Measurements from ENCODE around the gene DCUN1D2.

Gene DCUN1D2

DNA sequence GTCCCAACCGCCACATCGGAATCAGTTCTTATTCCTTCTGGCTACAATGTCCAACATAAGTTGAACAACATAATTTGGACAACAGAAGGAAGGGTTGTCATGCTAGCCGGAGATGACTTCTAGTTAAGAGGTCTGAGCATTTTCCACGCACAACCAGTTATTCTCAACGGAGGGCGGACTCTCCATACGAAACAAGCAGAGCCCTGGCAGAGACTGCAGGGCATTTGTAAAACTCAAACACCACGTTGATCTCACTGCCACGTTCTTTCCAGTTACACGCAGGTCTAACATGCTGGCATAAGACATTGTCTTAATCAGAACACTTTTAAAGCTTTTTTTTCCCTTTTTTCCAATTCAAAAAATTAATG lies 38.3 kb upstream of the DCUN1D2 start:
- Histone ChIP-seq H2BK120ac (ENCODE audit: insufficient read depth, low read length, poor library complexity) (no peak overlapping the region), H3K4me3 (ENCODE audit: low read depth, low read length) (no peak overlapping the region), H3K4me1 (ENCODE audit: control insufficient read depth in 1 of 2, insufficient read depth in 2 of 2, low read length in 2 of 2) (peaks cover 30 to 33% of the 10 kb centered on the region in 2 experiments), H3K18ac (ENCODE audit: low read length) (no peak overlapping the region), H2AK5ac (ENCODE audit: low read length) (no peak overlapping the region), H3K4me2 (ENCODE audit: low read length) (no peak overlapping the region), H2BK5ac (ENCODE audit: low read depth, low read length, poor library complexity) (no peak overlapping the region), H3K14ac (ENCODE audit: low read length) (no peak overlapping the region), H3K9ac (ENCODE audit: low read length) (no peak overlapping the region), H3K36me3 (ENCODE audit: control insufficient read depth in 1 of 2, insufficient read depth in 2 of 2, low read length in 2 of 2) (peaks cover 28 to 34% of the 10 kb centered on the region in 2 experiments), H4K91ac (ENCODE audit: low read depth, low read length) (no peak overlapping the region), H3K4ac (ENCODE audit: low read depth, low read length) (no peak overlapping the region), H2BK12ac (ENCODE audit: low read length) (no peak overlapping the region), H3K79me2 (ENCODE audit: control insufficient read depth, insufficient read depth, low read length, poor library complexity) (peaks cover 18% of the 10 kb centered on the region), H4K12ac (ENCODE audit: low read depth, low read length) (no peak overlapping the region), H2AFZ (ENCODE audit: insufficient read depth, low read length, poor library complexity) (no peak overlapping the region), H4K8ac (ENCODE audit: low read depth, low read length) (no peak overlapping the region), H3K79me1 (ENCODE audit: low read length) (peaks cover 30% of the 10 kb centered on the region), H3K27me3 (ENCODE audit: insufficient read depth, low read length) (no peaks in the 10 kb centered on the region), H3K9me3 (ENCODE audit: insufficient read depth, low read depth, low read length) (peaks cover 3% of the 10 kb centered on the region), H3K27ac (ENCODE audit: low read depth, low read length) (no peak overlapping the region), H3K23ac (ENCODE audit: low read length) (no peak overlapping the region)
- DNase-seq, result no peak
- WGBS (ENCODE audit: extremely low coverage, insufficient coverage, insufficient read length), result no CpG with 5 or more reads among the region's 10 CpGs

DNA sequence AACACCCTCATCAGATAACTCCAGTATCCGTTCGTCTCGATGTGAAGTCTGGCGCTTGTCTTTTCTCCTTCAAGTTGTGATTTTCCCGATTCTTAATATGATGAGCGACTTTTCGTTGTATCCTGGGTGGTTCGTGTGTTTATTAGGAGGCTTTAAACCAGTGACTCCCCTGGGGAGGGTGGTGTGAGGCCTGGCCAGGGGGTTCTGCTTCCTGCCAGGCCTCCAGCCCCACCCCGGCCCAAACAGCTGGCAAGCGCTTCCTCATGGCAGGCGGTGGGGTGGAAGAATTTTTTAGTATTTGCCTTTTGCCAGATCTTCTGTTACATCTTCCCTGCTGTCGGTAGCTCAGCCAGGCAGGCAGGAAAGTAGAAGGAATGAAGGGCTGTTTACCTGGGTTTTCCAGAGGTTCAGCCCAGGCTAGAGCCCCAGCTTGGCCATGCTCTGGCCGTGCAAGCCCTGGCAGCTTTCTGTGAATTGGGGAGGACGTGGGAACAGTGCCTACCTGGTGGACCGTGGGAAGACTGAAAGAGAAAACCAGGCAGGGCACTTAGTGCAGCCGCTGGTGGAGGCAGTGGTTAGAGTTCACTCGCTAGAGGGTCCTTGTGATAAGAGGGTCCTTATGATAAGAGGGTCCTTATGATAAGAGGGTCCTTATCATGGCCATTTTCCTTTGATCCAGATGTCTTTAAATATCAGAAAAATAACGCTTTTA lies 37.7 kb upstream of the DCUN1D2 start:
- peak overlapping the region; percentile 54 for H2BK120ac ChIP-seq (ENCODE audit: insufficient read depth, low read length, poor library complexity)
- H2BK5ac ChIP-seq (ENCODE audit: low read depth, low read length, poor library complexity), result peak overlapping the region; percentile 33
- H4K12ac ChIP-seq (ENCODE audit: low read depth, low read length), result peak overlapping the region; percentile 46
- peaks cover 17% of the 10 kb centered on the region for H3K79me2 ChIP-seq (ENCODE audit: control insufficient read depth, insufficient read depth, low read length, poor library complexity)
- H2BK12ac ChIP-seq (ENCODE audit: low read length), result peak overlapping the region; percentile 72
- peaks cover 30 to 33% of the 10 kb centered on the region in 2 experiments for H3K4me1 ChIP-seq (ENCODE audit: control insufficient read depth in 1 of 2, insufficient read depth in 2 of 2, low read length in 2 of 2)
- H3K4me2 ChIP-seq (ENCODE audit: low read length), result no peak overlapping the region
- peak overlapping the region; percentile 53 for H3K14ac ChIP-seq (ENCODE audit: low read length)
- no CpG with 5 or more reads among the region's 18 CpGs for WGBS (ENCODE audit: extremely low coverage, insufficient coverage, insufficient read length)
- peak overlapping the region; percentile 61 for H2AK5ac ChIP-seq (ENCODE audit: low read length)
- H3K23ac ChIP-seq (ENCODE audit: low read length), result no peak overlapping the region
- no peak overlapping the region for H3K4me3 ChIP-seq (ENCODE audit: low read depth, low read length)
- H3K9me3 ChIP-seq (ENCODE audit: insufficient read depth, low read depth, low read length), result peaks cover 3% of the 10 kb centered on the region
- no peak overlapping the region for H2AFZ ChIP-seq (ENCODE audit: insufficient read depth, low read length, poor library complexity)
- peak overlapping the region; percentile 71 for H3K4ac ChIP-seq (ENCODE audit: low read depth, low read length)
- peaks cover 28 to 34% of the 10 kb centered on the region in 2 experiments for H3K36me3 ChIP-seq (ENCODE audit: control insufficient read depth in 1 of 2, insufficient read depth in 2 of 2, low read length in 2 of 2)
- H3K18ac ChIP-seq (ENCODE audit: low read length), result peak overlapping the region; percentile 57
- no peak overlapping the region for H4K8ac ChIP-seq (ENCODE audit: low read depth, low read length)
- peaks cover 28% of the 10 kb centered on the region for H3K79me1 ChIP-seq (ENCODE audit: low read length)
- H3K27me3 ChIP-seq (ENCODE audit: insufficient read depth, low read length), result no peaks in the 10 kb centered on the region
- H3K9ac ChIP-seq (ENCODE audit: low read length), result no peak overlapping the region
- peak overlapping the region; percentile 48 for H4K91ac ChIP-seq (ENCODE audit: low read depth, low read length)
- DNase-seq, result no peak
- H3K27ac ChIP-seq (ENCODE audit: low read depth, low read length), result peak overlapping the region; percentile 42

DNA sequence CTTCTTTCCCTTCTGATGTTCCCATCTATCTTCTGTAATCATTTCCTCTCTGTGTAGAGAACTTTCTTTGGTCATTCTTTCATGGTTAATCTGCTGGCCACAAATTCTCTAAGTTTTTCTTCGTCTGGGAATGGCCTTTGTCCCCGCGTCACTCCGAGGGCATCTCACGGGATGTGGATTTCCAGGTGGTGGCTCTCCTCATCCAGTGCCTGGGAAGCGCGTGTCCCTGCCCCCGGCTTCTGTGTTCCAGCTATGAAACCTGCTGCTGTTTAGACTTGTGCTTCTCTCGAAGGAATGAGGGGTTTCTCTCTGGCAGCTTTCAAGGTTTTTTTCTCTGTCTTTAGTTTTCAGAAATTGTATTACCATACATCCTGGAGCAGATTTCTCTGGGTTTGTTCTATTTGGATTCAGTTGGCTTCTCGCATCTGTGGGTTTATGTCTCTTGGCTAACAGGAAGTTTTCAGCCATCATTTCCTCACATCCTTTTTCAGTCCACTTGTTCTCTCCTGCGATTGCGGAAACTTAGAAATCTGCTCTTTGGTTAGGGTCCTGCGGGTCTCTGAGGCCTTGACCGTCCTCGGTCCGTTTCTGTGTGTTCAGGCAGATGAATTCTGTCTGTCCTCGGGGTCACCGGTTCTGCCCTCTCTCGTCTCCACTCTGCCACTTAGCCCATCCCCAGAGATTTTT lies 36.9 kb upstream of the DCUN1D2 start:
- no peaks in the 10 kb centered on the region for H3K27me3 ChIP-seq (ENCODE audit: insufficient read depth, low read length)
- WGBS (ENCODE audit: extremely low coverage, insufficient coverage, insufficient read length), result no CpG with 5 or more reads among the region's 19 CpGs
- no peak overlapping the region for H2AK5ac ChIP-seq (ENCODE audit: low read length)
- no peak overlapping the region for H3K14ac ChIP-seq (ENCODE audit: low read length)
- no peak overlapping the region for H2BK120ac ChIP-seq (ENCODE audit: insufficient read depth, low read length, poor library complexity)
- H3K4me1 ChIP-seq (ENCODE audit: control insufficient read depth in 1 of 2, insufficient read depth in 2 of 2, low read length in 2 of 2), result peaks cover 24 to 27% of the 10 kb centered on the region in 2 experiments
- H3K27ac ChIP-seq (ENCODE audit: low read depth, low read length), result no peak overlapping the region
- H3K9me3 ChIP-seq (ENCODE audit: insufficient read depth, low read depth, low read length), result peaks cover 3% of the 10 kb centered on the region
- peak overlapping the region; percentile 16 for H2BK5ac ChIP-seq (ENCODE audit: low read depth, low read length, poor library complexity)
- peaks cover 22% of the 10 kb centered on the region for H3K79me1 ChIP-seq (ENCODE audit: low read length)
- H3K79me2 ChIP-seq (ENCODE audit: control insufficient read depth, insufficient read depth, low read length, poor library complexity), result peaks cover 12% of the 10 kb centered on the region
- no peak overlapping the region for H2BK12ac ChIP-seq (ENCODE audit: low read length)
- DNase-seq, result no peak
- H3K4me2 ChIP-seq (ENCODE audit: low read length), result no peak overlapping the region
- peak overlapping the region; percentile 39 for H4K91ac ChIP-seq (ENCODE audit: low read depth, low read length)
- H2AFZ ChIP-seq (ENCODE audit: insufficient read depth, low read length, poor library complexity), result no peak overlapping the region
- no peak overlapping the region for H4K8ac ChIP-seq (ENCODE audit: low read depth, low read length)
- no peak overlapping the region for H3K18ac ChIP-seq (ENCODE audit: low read length)
- H3K9ac ChIP-seq (ENCODE audit: low read length), result no peak overlapping the region
- H3K4ac ChIP-seq (ENCODE audit: low read depth, low read length), result no peak overlapping the region
- H4K12ac ChIP-seq (ENCODE audit: low read depth, low read length), result no peak overlapping the region
- H3K36me3 ChIP-seq (ENCODE audit: control insufficient read depth in 1 of 2, insufficient read depth in 2 of 2, low read length in 2 of 2), result peaks cover 31 to 38% of the 10 kb centered on the region in 2 experiments
- H3K4me3 ChIP-seq (ENCODE audit: low read depth, low read length), result no peak overlapping the region
- H3K23ac ChIP-seq (ENCODE audit: low read length), result no peak overlapping the region

DNA sequence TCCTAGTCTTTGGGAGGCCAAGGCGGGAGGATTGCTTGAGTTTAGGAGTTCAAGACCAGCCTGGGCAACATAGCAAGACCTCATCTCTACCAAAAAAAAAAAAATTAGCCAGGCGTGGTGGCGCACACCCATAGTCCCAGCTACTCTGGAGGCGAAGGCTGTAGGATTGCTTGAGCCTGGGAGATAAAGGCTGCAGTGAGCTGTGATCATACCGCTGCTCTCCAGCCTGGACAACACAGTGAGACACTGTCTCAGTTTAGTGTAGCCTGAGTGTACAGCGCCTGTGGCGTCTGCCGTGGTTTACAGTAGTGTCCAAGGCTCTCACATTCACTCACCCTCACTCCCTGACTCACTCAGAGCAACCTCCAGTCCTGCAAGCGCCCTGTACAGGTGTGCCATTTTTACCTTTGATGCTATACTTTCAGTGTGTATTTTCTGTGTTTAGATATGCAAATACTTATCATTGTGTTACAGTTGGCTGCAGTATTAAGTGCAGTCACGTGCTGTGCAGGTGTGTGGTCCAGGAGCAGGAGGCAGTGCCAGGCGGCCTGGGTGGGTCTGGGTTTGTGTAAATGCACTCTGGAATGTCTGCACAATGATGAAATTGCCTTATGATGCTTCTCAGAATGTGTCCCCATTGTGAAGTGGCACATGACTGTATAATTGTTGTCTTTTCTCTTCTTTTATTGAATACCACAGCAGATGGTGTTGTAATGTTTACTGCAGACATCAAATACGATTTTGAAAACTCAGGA lies 36.1 kb upstream of the DCUN1D2 start:
- H3K23ac ChIP-seq (ENCODE audit: low read length), result peak overlapping the region; percentile 56
- H2BK12ac ChIP-seq (ENCODE audit: low read length), result no peak overlapping the region
- no peak overlapping the region for H4K12ac ChIP-seq (ENCODE audit: low read depth, low read length)
- peaks cover 34 to 35% of the 10 kb centered on the region in 2 experiments for H3K36me3 ChIP-seq (ENCODE audit: control insufficient read depth in 1 of 2, insufficient read depth in 2 of 2, low read length in 2 of 2)
- H3K14ac ChIP-seq (ENCODE audit: low read length), result no peak overlapping the region
- no peak overlapping the region for H2BK120ac ChIP-seq (ENCODE audit: insufficient read depth, low read length, poor library complexity)
- H3K18ac ChIP-seq (ENCODE audit: low read length), result no peak overlapping the region
- DNase-seq, result no peak
- no peak overlapping the region for H2BK5ac ChIP-seq (ENCODE audit: low read depth, low read length, poor library complexity)
- H3K4me2 ChIP-seq (ENCODE audit: low read length), result no peak overlapping the region
- H2AFZ ChIP-seq (ENCODE audit: insufficient read depth, low read length, poor library complexity), result no peak overlapping the region
- no peak overlapping the region for H4K91ac ChIP-seq (ENCODE audit: low read depth, low read length)
- no peak overlapping the region for H3K9ac ChIP-seq (ENCODE audit: low read length)
- H3K27ac ChIP-seq (ENCODE audit: low read depth, low read length), result no peak overlapping the region
- H3K79me2 ChIP-seq (ENCODE audit: control insufficient read depth, insufficient read depth, low read length, poor library complexity), result peaks cover 8% of the 10 kb centered on the region
- no peaks in the 10 kb centered on the region for H3K27me3 ChIP-seq (ENCODE audit: insufficient read depth, low read length)
- no peak overlapping the region for H4K8ac ChIP-seq (ENCODE audit: low read depth, low read length)
- peaks cover 16% of the 10 kb centered on the region for H3K79me1 ChIP-seq (ENCODE audit: low read length)
- peaks cover 17 to 19% of the 10 kb centered on the region in 2 experiments for H3K4me1 ChIP-seq (ENCODE audit: control insufficient read depth in 1 of 2, insufficient read depth in 2 of 2, low read length in 2 of 2)
- H2AK5ac ChIP-seq (ENCODE audit: low read length), result no peak overlapping the region
- H3K9me3 ChIP-seq (ENCODE audit: insufficient read depth, low read depth, low read length), result peaks cover 3% of the 10 kb centered on the region
- no peak overlapping the region for H3K4ac ChIP-seq (ENCODE audit: low read depth, low read length)
- no CpG with 5 or more reads among the region's 12 CpGs for WGBS (ENCODE audit: extremely low coverage, insufficient coverage, insufficient read length)
- no peak overlapping the region for H3K4me3 ChIP-seq (ENCODE audit: low read depth, low read length)

Data from trophoblast cell (in vitro differentiated cells and primary cell).